Activated CD4-positive, alpha-beta T cell treated with anti-CD3 and anti-CD28 coated beads for 36 hours (primary cell): ENCODE measurements around the gene CFAP73. TPM values are rescaled to one million over a fixed set of nuclear protein-coding genes. Genes with fewer than 3 reads are reported as not detected.
"Not testable (repeated sequence)": the region's sequence is repeated elsewhere in the genome, so short reads cannot be mapped to it uniquely, and the experiment has no call there.

ENCODE experiments used
- ATAC-seq: fragments of 200-7000 bp; cut with Tn5 transposase; one replicate; pipeline ENCODE4 v1.10.0; 2021; ENCODE audit warnings: mild to moderate bottlenecking, moderate library complexity
- CTCF ChIA-PET: fragments of 350-600 bp; sonication (Branson Sonifier 250); formaldehyde crosslinking; loops from one replicate; lab custom pipeline; 2021; ENCODE audit warnings: antibody characterized with exemption; lab: Charles Lee
- POLR2A ChIA-PET: fragments of 350-600 bp; sonication (Branson Sonifier 250); formaldehyde crosslinking; loops from one replicate; lab custom pipeline; 2021; ENCODE audit warnings: antibody characterized with exemption, inconsistent platforms; lab: Charles Lee
- DNase-seq: peaks from one replicate; pipeline ENCODE4 v3.0.0-alpha.2; 2020
- H3K27ac Mint-ChIP-seq: one replicate; pipeline ENCODE4 v1.8.0; 2021; ENCODE audit warnings: mixed read lengths
- H3K27me3 Mint-ChIP-seq: one replicate; pipeline ENCODE4 v1.8.0; 2021; ENCODE audit warnings: mixed read lengths
- H3K36me3 Mint-ChIP-seq: one replicate; pipeline ENCODE4 v1.8.0; 2021; ENCODE audit warnings: low read depth, mixed read lengths
- H3K4me1 Mint-ChIP-seq: one replicate; pipeline ENCODE4 v1.8.0; 2021; ENCODE audit warnings: mixed read lengths
- H3K4me3 Mint-ChIP-seq: one replicate; pipeline ENCODE4 v1.8.0; 2021; ENCODE audit warnings: mild to moderate bottlenecking, moderate library complexity, mixed read lengths
- H3K9me3 Mint-ChIP-seq: one replicate; pipeline ENCODE4 v1.8.0; 2021; ENCODE audit warnings: low read depth, mixed read lengths
- intact Hi-C, 2 experiments: fragments of 100-400 bp; cut with DNase I in 1 of 2; cut with micrococcal nuclease in 1 of 2; formaldehyde crosslinking; loops; one replicate each; pipeline versions ENCODE4 v1.14.2 to v1.15.1; 2022 to 2024; cut with DNase I, micrococcal nuclease
- total RNA-seq, 2 experiments: library from RNA; stranded (reverse); gene quantifications; one replicate each; pipeline ENCODE4 v1.2.3, GENCODE V29; 2021

CFAP73 gene
- total RNA-seq, 2 experiments from 2014 or later: 0.86 to 1.1 TPM

GRCh38 chr12:113135178-113136127 lies 14.1 kb upstream of the CFAP73 start, which contains the start of gene RASAL1:
TSS of gene RASAL1 (minus strand) at chr12:113135761. CDS start at chr12:113135462, 299 bp downstream.
- H3K9me3 Mint-ChIP-seq: no peaks in the 10 kb centered on the region
- peak within 1 kb of the TSS; percentile 92 for H3K27ac Mint-ChIP-seq
- POLR2A ChIA-PET: interaction anchor here (0.6 kb wide), 1 partner anchor 18 kb away, joined by 3 read pairs; no protein-coding TSS in a partner anchor
- CTCF ChIA-PET: interaction anchor here (0.7 to 6.4 kb wide), 8 partner anchors 15 to 64 kb away, joined by 3 to 57 read pairs (median 4); no protein-coding TSS in a partner anchor
- intact Hi-C loops: loop anchor here (1.0 to 2.0 kb wide), 8 partner anchors 17 to 1293 kb away; partner anchors contain the start of genes DDX54 (in 1 of the 2), MAPKAPK5 (in 1 of the 2), RITA1 (in 1 of the 2) and TPCN1 (in 1 of the 2)
- peak; percentile 92 for ATAC-seq
- H3K27me3 Mint-ChIP-seq: no peaks in the 10 kb centered on the region
- peak within 1 kb of the TSS; percentile 73 for H3K4me3 Mint-ChIP-seq
- no peaks in the 10 kb centered on the region for H3K36me3 Mint-ChIP-seq
- peak; percentile 96 for DNase-seq
- peaks cover 16% of the 10 kb centered on the region for H3K4me1 Mint-ChIP-seq

GRCh38 chr12:113136128-113136989 lies 13.2 kb upstream of the CFAP73 start:
- peak overlapping the region; percentile 73 for H3K4me3 Mint-ChIP-seq
- H3K27ac Mint-ChIP-seq: peak overlapping the region; percentile 92
- no peaks in the 10 kb centered on the region for H3K27me3 Mint-ChIP-seq
- H3K9me3 Mint-ChIP-seq: no peaks in the 10 kb centered on the region
- DNase-seq (peak; percentile 91), ATAC-seq (peak; percentile 78)
- ChIA-PET POLR2A (interaction anchor here (0.6 kb wide), 2 partner anchors 17 to 49 kb away, joined by 3 to 4 read pairs; partner anchors contain the start of gene DDX54), CTCF (interaction anchor here (0.7 to 6.4 kb wide), 5 partner anchors 17 to 137 kb away, joined by 3 to 57 read pairs (median 3); no protein-coding TSS in a partner anchor)
- peaks cover 16% of the 10 kb centered on the region for H3K4me1 Mint-ChIP-seq
- intact Hi-C loops: loop anchor here (2.0 kb wide), 2 partner anchors 16 to 1294 kb away; partner anchors contain the start of gene MAPKAPK5 (in 1 of the 2)
- H3K36me3 Mint-ChIP-seq: no peaks in the 10 kb centered on the region

GRCh38 chr12:113136990-113137511 lies 12.5 kb upstream of the CFAP73 start:
- H3K27ac Mint-ChIP-seq: peak overlapping the region; percentile 92
- no peaks in the 10 kb centered on the region for H3K36me3 Mint-ChIP-seq
- ChIA-PET CTCF (interaction anchor here (0.8 to 6.4 kb wide), 2 partner anchors 16 to 41 kb away, joined by 3 to 57 read pairs; no protein-coding TSS in a partner anchor), POLR2A (interaction anchor here (0.6 kb wide), 1 partner anchor 157 kb away, joined by 5 read pairs; no protein-coding TSS in a partner anchor)
- no peak for ATAC-seq
- no peak for DNase-seq
- no peaks in the 10 kb centered on the region for H3K9me3 Mint-ChIP-seq
- intact Hi-C loops: loop anchor here (2.0 kb wide), 2 partner anchors 16 to 1294 kb away; partner anchors contain the start of gene MAPKAPK5 (in 1 of the 2)
- no peak overlapping the region for H3K4me3 Mint-ChIP-seq
- H3K4me1 Mint-ChIP-seq: peaks cover 18% of the 10 kb centered on the region
- no peaks in the 10 kb centered on the region for H3K27me3 Mint-ChIP-seq

- no peaks in the 10 kb centered on the region for H3K27me3 Mint-ChIP-seq
- no peak overlapping the region for H3K4me3 Mint-ChIP-seq
- ATAC-seq (no peak), DNase-seq (no peak)
- H3K9me3 Mint-ChIP-seq: no peaks in the 10 kb centered on the region
- ChIA-PET POLR2A (interaction anchor here (0.6 kb wide), 1 partner anchor 156 kb away, joined by 5 read pairs; no protein-coding TSS in a partner anchor), CTCF (interaction anchor here (0.5 to 6.4 kb wide), 7 partner anchors 15 to 829 kb away, joined by 3 to 57 read pairs (median 4); no protein-coding TSS in a partner anchor)
- intact Hi-C loops: loop anchor here (2.0 kb wide), 2 partner anchors 15 to 1295 kb away; partner anchors contain the start of gene MAPKAPK5 (in 1 of the 2)
- H3K4me1 Mint-ChIP-seq: peaks cover 23% of the 10 kb centered on the region
- H3K36me3 Mint-ChIP-seq: no peaks in the 10 kb centered on the region
- H3K27ac Mint-ChIP-seq: no peak overlapping the region
These were observed 11.4 kb upstream of the CFAP73 start for GRCh38 chr12:113137861-113138783.

- CTCF ChIA-PET: interaction anchor here (0.6 to 6.4 kb wide), 6 partner anchors 14 to 146 kb away, joined by 3 to 57 read pairs (median 4); no protein-coding TSS in a partner anchor
- H3K4me3 Mint-ChIP-seq: no peak overlapping the region
- POLR2A ChIA-PET: no interaction called here
- intact Hi-C loops: no loop called here
- ATAC-seq (no peak), DNase-seq (no peak)
- no peak overlapping the region for H3K27ac Mint-ChIP-seq
- H3K9me3 Mint-ChIP-seq: no peaks in the 10 kb centered on the region
- no peaks in the 10 kb centered on the region for H3K36me3 Mint-ChIP-seq
- H3K4me1 Mint-ChIP-seq: peaks cover 23% of the 10 kb centered on the region
- H3K27me3 Mint-ChIP-seq: no peaks in the 10 kb centered on the region
These were observed 10.7 kb upstream of the CFAP73 start for GRCh38 chr12:113138826-113139225.

GRCh38 chr12:113140706-113141105 lies 8.8 kb upstream of the CFAP73 start:
- ATAC-seq: no peak
- H3K4me1 Mint-ChIP-seq: peaks cover 21% of the 10 kb centered on the region
- no peaks in the 10 kb centered on the region for H3K36me3 Mint-ChIP-seq
- no peak overlapping the region for H3K27ac Mint-ChIP-seq
- ChIA-PET POLR2A (interaction anchor here (0.6 kb wide), 1 partner anchor 120 kb away, joined by 3 read pairs; no protein-coding TSS in a partner anchor), CTCF (interaction anchor here (0.8 kb wide), 1 partner anchor 31 kb away, joined by 3 read pairs; no protein-coding TSS in a partner anchor)
- H3K9me3 Mint-ChIP-seq: no peaks in the 10 kb centered on the region
- H3K4me3 Mint-ChIP-seq: no peak overlapping the region
- no peak for DNase-seq
- H3K27me3 Mint-ChIP-seq: no peaks in the 10 kb centered on the region
- intact Hi-C loops: no loop called here

- H3K9me3 Mint-ChIP-seq, H3K27me3 Mint-ChIP-seq, H3K36me3 Mint-ChIP-seq, POLR2A ChIA-PET, intact Hi-C loops, ATAC-seq, H3K4me3 Mint-ChIP-seq, DNase-seq: not testable (repeated sequence)
- Mint-ChIP-seq H3K27ac (peak overlapping the region; percentile 82), H3K4me1 (peaks cover 11% of the 10 kb centered on the region)
- CTCF ChIA-PET: interaction anchor here (1.0 kb wide), 1 partner anchor 11 kb away, joined by 3 read pairs; no protein-coding TSS in a partner anchor
These were observed 7.8 kb upstream of the CFAP73 start for GRCh38 chr12:113141716-113142115.

- Mint-ChIP-seq H3K27me3 (no peaks in the 10 kb centered on the region), H3K27ac (peak overlapping the region; percentile 82), H3K9me3 (no peaks in the 10 kb centered on the region), H3K36me3 (no peaks in the 10 kb centered on the region), H3K4me1 (peaks cover 7% of the 10 kb centered on the region), H3K4me3 (no peak overlapping the region)
- peak; percentile 90 for ATAC-seq
- DNase-seq: peak; percentile 59
- intact Hi-C loops: no loop called here
- ChIA-PET CTCF (interaction anchor here (0.8 to 1.0 kb wide), 2 partner anchors 9 to 11 kb away, joined by 3 read pairs; no protein-coding TSS in a partner anchor), POLR2A (interaction anchor here (0.6 to 1.1 kb wide), 2 partner anchors 32 to 35 kb away, joined by 3 read pairs; no protein-coding TSS in a partner anchor)
These were observed 7.2 kb upstream of the CFAP73 start for GRCh38 chr12:113142173-113142885.

- no peaks in the 10 kb centered on the region for H3K36me3 Mint-ChIP-seq
- intact Hi-C loops: no loop called here
- ChIA-PET POLR2A (interaction anchor here (0.6 to 1.1 kb wide), 2 partner anchors 32 to 36 kb away, joined by 3 read pairs; no protein-coding TSS in a partner anchor), CTCF (interaction anchor here (0.8 to 1.0 kb wide), 2 partner anchors 10 kb away, joined by 3 read pairs; no protein-coding TSS in a partner anchor)
- peak overlapping the region; percentile 34 for H3K27ac Mint-ChIP-seq
- H3K4me1 Mint-ChIP-seq: peaks cover 7% of the 10 kb centered on the region
- no peak overlapping the region for H3K4me3 Mint-ChIP-seq
- DNase-seq: no peak
- no peaks in the 10 kb centered on the region for H3K9me3 Mint-ChIP-seq
- no peaks in the 10 kb centered on the region for H3K27me3 Mint-ChIP-seq
- no peak for ATAC-seq
These were observed 6.6 kb upstream of the CFAP73 start for GRCh38 chr12:113142886-113143332.
